ENCODE data around the gene SEMA3B. TPM values are rescaled to one million over a fixed set of nuclear protein-coding genes. Genes with fewer than 3 reads are reported as not detected.
A peak's percentile ranks its signal among the peaks of the same experiment; 100 is the strongest.
"Not testable (repeated sequence)": the region's sequence is repeated elsewhere in the genome, so short reads cannot be mapped to it uniquely, and the experiment has no call there.

Gene SEMA3B
- total RNA-seq, 1 experiment from 2014 or later, result 6.4 TPM

- peaks cover 2 to 9% (median 3%) of the 10 kb centered on the region in 3 experiments for H3K36me3 Mint-ChIP-seq (ENCODE audit: insufficient read depth in 1 of 3, low read depth in 3 of 3)
- Histone ChIP-seq H2BK12ac (ENCODE audit: insufficient read length, low read depth, low read length) (no peak overlapping the region), H3K4me2 (ENCODE audit: insufficient read depth, insufficient read length, low read length) (no peak overlapping the region), H4K20me1 (ENCODE audit: control insufficient read depth, insufficient read depth, insufficient read length) (no peaks in the 10 kb centered on the region), H3K4ac (ENCODE audit: low read depth, low read length) (no peak overlapping the region), H4K8ac (replicated peaks; ENCODE audit: insufficient read length, low read depth, low read length) (no peak overlapping the region), H2BK20ac (ENCODE audit: low read depth, low read length, poor library complexity, severe bottlenecking) (no peak overlapping the region), H2BK5ac (ENCODE audit: insufficient read length, low read length) (no peak overlapping the region), H3K79me1 (ENCODE audit: insufficient read depth, low read depth, low read length, poor library complexity, severe bottlenecking) (no peaks in the 10 kb centered on the region), H3T11ph (ENCODE audit: low read length) (no peak overlapping the region), H3K4me1 (ENCODE audit: insufficient read depth, low read length) (no peaks in the 10 kb centered on the region), H2BK15ac (ENCODE audit: low read depth, low read length) (0 out of 2 replicates have a peak overlapping the region, but pooled peaks have one; percentile 1), H4K5ac (ENCODE audit: insufficient read length, low read depth, low read length) (no peak overlapping the region), H3K18ac (ENCODE audit: insufficient read length, low read depth, low read length) (no peak overlapping the region), H3K14ac (ENCODE audit: insufficient read depth, low read length) (no peak overlapping the region), H2BK120ac (ENCODE audit: low read depth, low read length, poor library complexity, severe bottlenecking) (no peak overlapping the region), H2AK5ac (ENCODE audit: insufficient read length, low read length) (no peak overlapping the region), H3K27ac (ENCODE audit: insufficient read length, low read depth, low read length) (no peak overlapping the region), H4K91ac (ENCODE audit: insufficient read length, low read depth, low read length) (no peak overlapping the region), H3K23me2 (ENCODE audit: insufficient read length, low read depth, low read length, poor library complexity, severe bottlenecking) (no peaks in the 10 kb centered on the region), H2AFZ (ENCODE audit: low read length) (no peak overlapping the region), H3K9ac (ENCODE audit: extremely low read depth, insufficient read length, low read length) (no peak overlapping the region), H3K9me3 (ENCODE audit: control insufficient read depth, low read depth, low read length) (no peaks in the 10 kb centered on the region), H3K23ac (ENCODE audit: insufficient read length, low read depth, low read length) (no peak overlapping the region), H3K27me3 (ENCODE audit: insufficient read depth, low read length) (no peaks in the 10 kb centered on the region), H3K56ac (ENCODE audit: insufficient read length, low read depth, low read length) (no peak overlapping the region), H3K79me2 (ENCODE audit: insufficient read depth, low read length) (no peaks in the 10 kb centered on the region)
- H3K27me3 Mint-ChIP-seq (ENCODE audit: low read depth), result peaks cover 6% of the 10 kb centered on the region
- no peak for DNase-seq
- TF ChIP-seq CTCF (conservative IDR thresholded peaks at IDR 0.05), result no peak
- H3K27ac Mint-ChIP-seq, result no peak overlapping the region
- H3K4me3 Mint-ChIP-seq, result no peak overlapping the region
- H3K9me3 Mint-ChIP-seq, result peaks cover 30 to 36% of the 10 kb centered on the region in 2 experiments
- peaks cover 19 to 22% of the 10 kb centered on the region in 2 experiments for H3K4me1 Mint-ChIP-seq
Observed at GRCh38 chr3:50304601-50305000, 35.7 kb downstream of the SEMA3B start.

- peaks cover 34 to 40% (median 35%) of the 10 kb centered on the region in 3 experiments for H3K36me3 Mint-ChIP-seq (ENCODE audit: insufficient read depth in 1 of 3, low read depth in 3 of 3)
- H2AFZ ChIP-seq (ENCODE audit: low read length), result not testable (repeated sequence)
Observed at GRCh38 chr3:50312041-50312440, 43.1 kb downstream of the SEMA3B start.

More at GRCh38 chr3:50312041-50312440, 43.1 kb downstream of the SEMA3B start:
- not testable (repeated sequence) for H3K9ac ChIP-seq (ENCODE audit: extremely low read depth, insufficient read length, low read length); H4K8ac ChIP-seq (replicated peaks; ENCODE audit: insufficient read length, low read depth, low read length); H3K4ac ChIP-seq (ENCODE audit: low read depth, low read length); DNase-seq; H2BK5ac ChIP-seq (ENCODE audit: insufficient read length, low read length); H3K27me3 Mint-ChIP-seq (ENCODE audit: low read depth); H3K27ac ChIP-seq (ENCODE audit: insufficient read length, low read depth, low read length); H4K5ac ChIP-seq (ENCODE audit: insufficient read length, low read depth, low read length); H3K23me2 ChIP-seq (ENCODE audit: insufficient read length, low read depth, low read length, poor library complexity, severe bottlenecking); H3K9me3 ChIP-seq (ENCODE audit: control insufficient read depth, low read depth, low read length); H3K56ac ChIP-seq (ENCODE audit: insufficient read length, low read depth, low read length); H3K4me1 ChIP-seq (ENCODE audit: insufficient read depth, low read length); H4K20me1 ChIP-seq (ENCODE audit: control insufficient read depth, insufficient read depth, insufficient read length); H3K23ac ChIP-seq (ENCODE audit: insufficient read length, low read depth, low read length); H3K14ac ChIP-seq (ENCODE audit: insufficient read depth, low read length); H3K27me3 ChIP-seq (ENCODE audit: insufficient read depth, low read length); H4K91ac ChIP-seq (ENCODE audit: insufficient read length, low read depth, low read length); H2AK5ac ChIP-seq (ENCODE audit: insufficient read length, low read length); H3T11ph ChIP-seq (ENCODE audit: low read length); H3K27ac Mint-ChIP-seq; H3K4me2 ChIP-seq (ENCODE audit: insufficient read depth, insufficient read length, low read length); H3K79me1 ChIP-seq (ENCODE audit: insufficient read depth, low read depth, low read length, poor library complexity, severe bottlenecking); H3K4me1 Mint-ChIP-seq; H2BK12ac ChIP-seq (ENCODE audit: insufficient read length, low read depth, low read length); H2BK120ac ChIP-seq (ENCODE audit: low read depth, low read length, poor library complexity, severe bottlenecking); H3K4me3 Mint-ChIP-seq; H3K79me2 ChIP-seq (ENCODE audit: insufficient read depth, low read length); H3K18ac ChIP-seq (ENCODE audit: insufficient read length, low read depth, low read length); H2BK20ac ChIP-seq (ENCODE audit: low read depth, low read length, poor library complexity, severe bottlenecking); H2BK15ac ChIP-seq (ENCODE audit: low read depth, low read length)
- WGBS (ENCODE audit: extremely low coverage, insufficient read length, low lambda C conversion rate), result no CpG with 5 or more reads among the region's 32 CpGs
- H3K9me3 Mint-ChIP-seq, result peaks cover 31 to 39% of the 10 kb centered on the region in 2 experiments
